CD1c-positive myeloid dendritic cell (primary cell): ENCODE data around the gene BMP6.
A peak's percentile ranks its signal among the peaks of the same experiment; 100 is the strongest.

ENCODE experiments used
- DNase-seq: peaks from one replicate; pipeline ENCODE4 v3.0.0-alpha.2; 2016; ENCODE audit errors: extremely low spot score

BMP6 gene

DNA sequence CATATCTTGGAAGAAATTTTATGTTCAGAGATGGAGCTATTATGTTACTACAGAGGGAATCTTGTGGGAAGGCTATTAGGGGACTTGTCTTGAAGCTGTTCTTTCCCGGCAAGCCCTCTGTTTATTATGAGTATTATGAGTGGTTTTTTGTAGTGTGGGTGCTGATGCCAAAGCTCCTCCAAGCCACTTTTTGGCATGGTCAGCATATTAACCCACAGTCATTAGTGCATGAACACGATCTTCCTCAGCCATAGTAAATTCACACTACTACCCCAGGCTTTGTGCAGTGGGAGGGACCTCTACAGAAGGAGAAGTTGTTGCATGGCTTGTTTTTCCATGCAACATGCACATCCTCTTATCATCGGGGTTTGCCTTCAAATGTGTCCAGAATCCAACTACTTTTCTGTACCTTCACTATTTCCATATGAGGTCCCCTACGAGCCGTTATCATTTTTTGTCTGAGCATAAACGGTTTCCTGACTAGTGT is 6.5 kb upstream of the BMP6 start:
- no peak for DNase-seq

DNA sequence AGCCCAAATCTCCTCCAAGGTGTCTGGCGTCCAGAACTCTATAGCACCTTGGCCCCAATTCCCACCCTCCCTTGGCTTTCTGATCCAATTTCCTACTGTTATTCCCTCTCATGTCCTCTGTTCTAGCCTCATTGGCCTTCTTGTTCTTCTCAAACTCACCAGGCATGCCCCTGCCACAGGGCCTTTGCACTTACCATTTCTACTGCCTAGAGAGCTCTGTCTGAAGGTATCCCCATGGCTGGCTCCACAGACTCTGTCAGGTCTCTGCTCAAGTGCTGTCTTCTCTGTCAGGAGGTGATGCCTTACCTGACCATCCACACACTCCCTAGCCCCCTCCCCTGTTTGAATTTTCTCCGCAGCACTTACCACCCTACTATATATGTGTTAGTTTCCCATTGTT is 5.6 kb upstream of the BMP6 start:
- no peak for DNase-seq

DNA sequence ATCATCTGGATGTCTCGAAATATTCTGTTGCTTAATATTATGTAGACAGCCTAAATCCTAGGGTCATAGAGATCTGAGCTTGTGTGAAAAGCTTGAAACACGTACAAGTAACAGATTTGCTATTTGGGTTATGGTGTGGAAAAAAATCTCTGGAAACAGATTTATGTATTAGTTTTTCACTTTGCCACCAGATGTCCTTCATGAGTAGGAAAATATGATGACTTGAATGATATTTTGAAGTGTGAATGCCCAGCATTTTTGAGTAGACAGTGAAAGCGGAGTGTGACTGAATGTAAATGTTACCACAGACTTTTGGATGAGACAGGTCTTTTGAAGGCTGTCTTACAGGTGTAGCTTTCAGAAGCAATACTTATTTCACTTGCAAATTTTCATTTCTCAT is 4.2 kb upstream of the BMP6 start:
- no peak for DNase-seq

DNA sequence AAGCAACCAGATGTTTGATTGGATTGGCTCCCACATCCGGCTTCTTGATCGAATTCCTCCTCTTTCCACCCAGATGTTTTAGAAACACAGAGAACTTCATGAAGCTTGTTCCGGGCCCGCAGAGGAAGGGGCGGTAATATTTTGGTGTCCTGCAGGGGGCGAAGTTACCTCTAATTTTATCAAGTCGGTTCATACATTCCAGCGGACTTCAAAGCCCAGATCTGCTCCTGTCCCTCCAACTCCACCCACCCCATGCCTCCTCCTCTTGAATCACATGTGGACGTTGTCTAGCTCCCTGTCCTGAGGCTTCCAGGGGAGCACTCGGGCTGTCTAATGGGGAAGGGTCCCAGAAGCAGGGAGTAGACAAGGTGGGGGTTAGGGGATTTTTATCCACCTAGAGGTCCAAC is 2.9 kb upstream of the BMP6 start:
- peak; percentile 76 for DNase-seq

DNA sequence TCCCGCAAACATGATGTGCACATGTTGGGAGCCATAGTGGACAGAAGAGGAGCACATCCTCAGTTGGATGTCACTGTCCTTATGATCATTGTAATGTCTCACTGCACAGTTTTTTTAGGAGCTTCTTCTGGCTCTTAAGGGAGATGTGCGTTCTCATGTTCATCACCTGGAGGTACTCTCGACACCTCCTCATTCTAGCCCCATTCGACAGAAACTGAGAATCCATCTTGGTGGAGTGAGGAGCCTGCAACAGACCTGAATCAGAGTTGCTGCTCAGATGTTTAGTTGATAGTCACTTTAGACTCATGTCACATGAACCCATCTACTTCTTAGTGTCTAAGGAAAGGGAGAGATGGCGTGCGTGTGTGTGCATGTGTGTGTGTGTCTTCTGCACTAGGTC is 2.3 kb upstream of the BMP6 start:
- no peak for DNase-seq

DNA sequence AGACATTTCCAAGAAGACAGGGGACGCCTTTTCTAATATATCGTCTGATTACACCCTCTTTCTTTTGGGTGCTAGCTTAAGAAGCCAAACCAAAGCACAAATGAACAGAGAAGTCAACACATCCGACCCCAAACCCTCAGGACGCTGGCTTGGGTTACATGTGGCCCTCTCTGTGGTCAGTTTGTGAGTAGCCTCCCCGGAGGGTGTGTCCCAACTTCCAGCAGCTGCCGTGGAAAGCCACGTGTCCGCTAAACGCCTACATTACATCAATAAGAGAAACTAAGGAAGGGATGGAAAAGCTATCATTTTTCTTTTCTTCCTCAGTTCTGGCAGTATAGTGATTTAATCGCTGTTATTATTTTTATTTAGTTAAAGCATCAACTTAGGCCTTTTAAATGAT is 487 bp upstream of the BMP6 start:
- no peak for DNase-seq

DNA sequence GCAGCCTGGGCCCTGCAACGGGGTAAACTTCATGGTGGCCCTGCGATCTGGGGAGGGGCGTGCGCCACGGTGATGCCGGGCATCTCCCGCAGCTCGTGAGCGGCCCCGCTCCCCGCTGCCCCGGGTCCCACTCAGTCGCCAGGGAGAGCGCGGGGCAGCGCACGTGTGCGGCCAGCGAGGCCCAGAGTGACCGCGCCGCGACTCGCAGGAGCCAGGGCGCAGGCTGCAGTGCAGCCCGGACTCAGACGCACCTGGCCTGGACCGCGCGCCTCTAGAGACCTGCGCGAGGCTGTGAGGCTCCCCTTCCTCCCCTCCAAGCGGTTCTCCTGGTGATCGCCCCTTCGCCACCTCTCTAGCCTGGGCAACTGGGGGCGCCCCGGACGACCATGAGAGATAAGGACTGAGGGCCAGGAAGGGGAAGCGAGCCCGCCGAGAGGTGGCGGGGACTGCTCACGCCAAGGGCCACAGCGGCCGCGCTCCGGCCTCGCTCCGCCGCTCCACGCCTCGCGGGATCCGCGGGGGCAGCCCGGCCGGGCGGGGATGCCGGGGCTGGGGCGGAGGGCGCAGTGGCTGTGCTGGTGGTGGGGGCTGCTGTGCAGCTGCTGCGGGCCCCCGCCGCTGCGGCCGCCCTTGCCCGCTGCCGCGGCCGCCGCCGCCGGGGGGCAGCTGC is 652 bp downstream of the BMP6 start:
- no peak for DNase-seq

DNA sequence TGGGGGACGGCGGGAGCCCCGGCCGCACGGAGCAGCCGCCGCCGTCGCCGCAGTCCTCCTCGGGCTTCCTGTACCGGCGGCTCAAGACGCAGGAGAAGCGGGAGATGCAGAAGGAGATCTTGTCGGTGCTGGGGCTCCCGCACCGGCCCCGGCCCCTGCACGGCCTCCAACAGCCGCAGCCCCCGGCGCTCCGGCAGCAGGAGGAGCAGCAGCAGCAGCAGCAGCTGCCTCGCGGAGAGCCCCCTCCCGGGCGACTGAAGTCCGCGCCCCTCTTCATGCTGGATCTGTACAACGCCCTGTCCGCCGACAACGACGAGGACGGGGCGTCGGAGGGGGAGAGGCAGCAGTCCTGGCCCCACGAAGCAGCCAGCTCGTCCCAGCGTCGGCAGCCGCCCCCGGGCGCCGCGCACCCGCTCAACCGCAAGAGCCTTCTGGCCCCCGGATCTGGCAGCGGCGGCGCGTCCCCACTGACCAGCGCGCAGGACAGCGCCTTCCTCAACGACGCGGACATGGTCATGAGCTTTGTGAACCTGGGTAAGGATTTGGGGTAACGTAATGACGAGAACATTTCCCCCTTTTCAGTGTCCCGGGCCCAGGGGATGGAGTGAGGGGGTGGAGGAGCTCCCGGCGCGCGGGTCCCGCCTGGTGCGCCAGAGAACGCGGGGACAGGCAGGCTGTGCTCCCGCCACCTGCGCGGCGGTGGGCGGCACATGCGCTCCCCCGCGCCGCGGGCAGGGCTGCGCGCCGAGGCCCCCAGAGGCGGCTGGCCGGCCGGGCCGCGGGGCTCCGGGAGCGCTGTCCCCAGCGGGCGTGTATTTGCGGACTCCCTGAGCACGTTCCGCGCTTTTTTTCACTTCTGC is 1.4 kb downstream of the BMP6 start:
- no peak for DNase-seq

DNA sequence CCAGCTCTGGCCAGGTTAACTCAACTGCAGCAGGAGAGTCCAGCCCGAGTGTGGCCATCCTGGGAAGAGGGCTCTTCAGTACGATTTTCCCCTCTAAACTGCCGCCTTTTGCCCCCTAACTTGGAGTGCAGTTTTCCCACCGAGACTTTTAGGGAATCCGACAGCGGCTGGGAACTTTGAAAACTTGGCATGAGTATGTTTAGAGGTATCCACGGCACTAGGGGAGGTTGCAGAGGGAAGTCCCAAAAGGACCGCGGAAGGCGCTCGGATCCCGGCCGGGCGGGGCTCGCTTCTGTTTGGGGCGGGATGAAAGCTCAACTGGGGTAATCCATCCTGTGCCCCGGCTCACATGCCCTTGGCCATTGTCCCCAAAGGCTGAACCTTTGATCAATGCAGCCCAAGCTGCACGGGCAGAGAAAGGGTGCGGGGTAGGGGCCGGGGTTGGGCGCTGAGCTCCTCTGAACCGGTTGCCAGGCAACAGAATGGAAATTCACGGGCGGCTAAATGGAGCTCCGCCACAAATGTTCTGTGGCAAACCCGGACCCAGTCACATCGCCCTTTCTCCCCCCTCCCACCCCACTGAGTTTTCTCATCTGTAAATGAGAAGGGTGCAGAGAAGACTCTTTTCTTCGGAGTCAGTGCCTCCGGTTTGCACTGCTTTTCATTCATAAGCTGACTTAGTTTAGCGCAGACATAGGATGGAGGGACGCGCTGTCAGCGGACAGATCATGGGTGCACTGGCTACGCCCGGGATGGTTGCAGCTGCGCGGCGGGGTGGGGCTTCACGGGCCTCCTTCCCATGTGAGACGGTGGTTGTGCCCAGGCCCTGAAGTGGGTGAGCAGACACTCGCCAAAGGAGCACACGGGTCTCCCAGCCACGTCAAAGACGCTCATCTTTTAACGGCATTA is 2.3 kb downstream of the BMP6 start:
- DNase-seq = peak; percentile 19

DNA sequence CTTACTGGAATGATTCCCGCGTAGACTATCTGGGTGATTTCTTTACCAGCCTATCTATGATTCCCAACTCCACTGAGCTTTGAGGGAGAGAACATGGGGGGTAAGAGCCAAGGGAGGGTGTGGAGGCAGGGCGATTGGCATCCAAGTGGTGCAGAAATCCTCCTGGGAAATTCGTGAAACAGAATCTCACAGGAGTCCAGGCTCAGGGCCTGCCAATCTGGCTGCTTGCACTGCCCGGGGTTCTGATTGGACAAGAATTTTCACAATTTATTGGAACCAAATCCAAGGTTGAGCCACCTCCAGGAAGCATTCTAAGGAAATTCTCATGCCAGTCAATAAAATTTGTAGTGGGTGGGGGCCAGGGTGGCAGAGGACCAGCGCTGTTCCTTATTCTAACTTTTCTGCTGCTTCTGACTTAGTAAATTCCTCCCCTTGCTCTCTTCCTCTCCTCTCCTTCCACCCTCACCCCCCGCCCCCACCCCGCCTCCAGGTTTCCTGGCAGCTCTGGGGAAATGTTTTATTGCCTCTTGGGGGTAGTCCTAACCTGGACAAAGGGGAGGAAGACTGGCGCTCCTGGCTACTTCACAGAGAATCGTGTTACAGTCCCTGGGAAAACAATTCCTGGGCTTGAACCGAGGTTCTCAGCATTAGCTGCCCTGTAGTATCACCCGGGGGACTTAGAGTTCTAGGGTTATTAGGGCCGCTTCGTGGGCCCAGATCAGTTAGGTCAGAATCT is 3.1 kb downstream of the BMP6 start:
- DNase-seq = peak; percentile 16

DNA sequence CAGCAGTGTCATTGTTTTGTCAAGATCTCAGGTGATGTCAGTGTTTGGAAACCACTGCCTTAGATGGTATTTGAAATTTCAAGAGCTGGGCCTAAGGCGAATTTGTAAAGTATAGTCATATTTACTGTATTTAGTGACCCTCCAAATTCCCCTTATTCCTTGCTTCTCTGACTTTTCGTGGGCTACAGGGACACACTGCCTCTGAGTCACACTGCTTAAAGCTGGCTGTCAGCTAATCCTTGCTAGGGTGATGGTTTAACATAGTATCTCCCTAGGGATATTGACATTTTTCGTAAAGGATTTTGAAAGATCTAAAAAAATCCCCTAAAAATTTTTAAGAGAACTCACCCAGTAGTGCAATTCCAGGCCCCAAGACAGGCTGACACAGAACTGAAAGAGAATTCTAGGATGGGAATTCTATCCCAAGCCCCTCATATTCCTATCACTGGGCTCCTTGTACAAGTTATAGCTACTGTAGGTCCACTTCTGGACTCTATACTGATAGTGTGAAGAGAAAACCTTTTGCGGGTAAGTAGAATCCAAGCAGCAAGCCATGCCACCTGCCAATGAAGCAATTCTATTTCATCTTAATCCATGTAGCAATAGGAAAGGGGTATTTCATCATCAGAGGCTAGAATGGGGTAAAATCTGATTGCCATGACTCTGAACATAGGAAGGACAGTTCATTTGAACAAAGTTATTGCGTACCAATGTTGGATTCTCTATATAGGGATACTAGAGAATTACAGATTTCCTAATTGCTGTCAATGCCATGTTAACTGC is 4.3 kb downstream of the BMP6 start:
- peak; percentile 11 for DNase-seq

DNA sequence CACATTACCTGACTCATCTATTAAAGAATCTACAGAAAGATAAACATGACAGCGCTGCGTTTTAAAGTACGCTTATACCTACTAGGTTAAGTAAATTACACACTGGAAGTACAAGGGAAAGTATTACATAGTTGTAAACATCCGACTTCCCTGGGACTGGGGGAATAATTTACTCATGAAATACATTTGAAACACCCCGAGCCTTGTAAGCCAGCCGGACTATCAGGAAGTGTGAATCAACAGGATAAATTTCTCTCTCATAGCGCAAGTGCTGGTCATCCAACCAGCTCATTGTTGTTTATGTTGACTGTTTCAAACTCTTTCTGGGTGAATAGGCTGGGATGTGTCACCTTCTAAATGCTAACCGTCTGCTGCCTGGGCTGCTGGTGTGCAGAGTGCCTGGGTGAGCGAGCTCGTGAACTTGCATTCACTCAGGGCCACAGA is 4.9 kb downstream of the BMP6 start:
- DNase-seq = peak; percentile 19

DNA sequence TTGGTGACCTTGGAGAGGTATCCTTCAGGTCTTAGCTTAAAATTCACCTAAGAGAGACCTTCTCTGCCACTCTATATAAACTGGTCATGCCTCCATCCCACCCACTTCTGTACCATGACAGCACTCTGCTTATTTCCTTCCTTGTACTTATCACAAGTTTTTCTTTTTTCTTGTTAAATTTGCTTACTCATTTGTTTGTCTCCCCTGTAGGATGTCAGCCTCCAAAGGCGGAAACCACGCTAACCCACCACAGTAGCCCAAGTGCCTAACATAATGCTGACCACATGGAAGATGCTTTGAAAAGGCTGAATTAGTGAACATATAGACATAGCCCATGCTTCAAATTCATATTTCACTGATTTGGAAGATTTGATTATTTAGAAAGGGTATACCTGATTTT is 5.4 kb downstream of the BMP6 start:
- peak; percentile 24 for DNase-seq

DNA sequence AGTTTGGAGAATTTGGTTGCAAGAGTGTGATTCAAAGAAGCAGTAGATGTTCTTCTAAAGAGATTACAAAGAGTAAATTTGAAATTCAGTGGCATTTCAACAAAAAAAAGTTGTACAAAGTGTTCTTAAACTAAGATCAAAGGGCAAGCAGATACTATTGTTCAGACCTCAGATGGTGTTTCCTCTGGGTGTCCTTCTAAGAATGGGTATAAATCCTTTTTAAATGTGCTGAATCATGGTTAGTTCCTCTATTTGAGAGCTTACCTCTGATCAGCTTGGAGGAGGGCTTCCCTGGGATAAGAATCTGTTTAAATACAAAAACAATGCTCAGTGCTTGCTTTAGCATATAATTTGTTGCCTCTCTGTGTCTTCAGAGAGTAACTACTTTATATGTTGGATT is 6.3 kb downstream of the BMP6 start:
- DNase-seq = peak; percentile 15

DNA sequence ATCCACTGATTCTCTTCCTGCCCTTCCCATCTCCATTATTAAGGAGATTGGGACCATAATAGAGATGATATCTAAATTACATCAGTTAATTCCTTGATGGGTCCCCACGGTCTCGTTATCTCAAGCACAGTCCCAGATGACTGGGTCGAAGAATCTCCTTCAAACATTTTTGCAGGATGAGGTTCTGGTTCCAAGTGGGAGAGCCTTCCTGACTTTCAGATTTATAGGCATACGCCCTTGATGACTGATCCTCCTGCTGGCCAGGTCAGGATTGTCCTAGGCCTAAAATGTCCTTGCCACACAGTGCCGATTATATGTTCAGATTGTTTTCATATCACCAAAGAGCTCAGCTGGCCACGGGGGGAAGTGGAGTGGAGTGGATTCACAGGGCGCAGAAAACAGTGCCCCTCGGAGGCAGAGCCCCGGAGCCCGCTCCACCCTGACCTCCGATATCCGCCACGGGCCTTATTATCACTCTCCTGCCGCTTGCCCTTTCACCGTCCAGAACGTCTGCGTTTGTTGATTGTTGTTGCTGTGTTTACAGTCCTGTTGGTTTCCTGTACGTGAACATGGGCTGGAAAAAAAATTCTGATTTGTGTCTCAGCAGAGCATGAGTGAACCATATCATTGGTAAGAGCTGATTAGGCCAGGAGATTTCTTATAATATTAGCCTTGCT is 8.9 kb downstream of the BMP6 start:
- no peak for DNase-seq

DNA sequence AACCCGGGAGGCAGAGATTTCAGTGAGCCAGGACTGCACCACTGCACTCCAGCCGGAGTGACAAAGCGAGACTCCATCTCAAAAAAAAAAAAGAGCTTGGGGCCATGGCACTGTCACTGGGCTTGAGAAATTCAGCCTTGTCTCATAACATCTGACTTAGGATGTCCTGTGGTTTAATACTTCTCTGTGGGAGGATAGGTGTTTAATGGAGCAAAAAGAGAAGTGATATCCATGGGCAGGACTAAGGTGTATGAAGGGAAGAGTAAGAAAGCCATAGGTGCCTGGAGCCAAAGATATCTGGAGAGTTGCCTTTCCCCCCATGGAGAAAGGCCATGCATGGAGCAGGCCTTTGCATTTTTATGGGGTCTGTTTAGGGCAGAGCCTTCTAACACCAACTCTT is 11.2 kb downstream of the BMP6 start:
- no peak for DNase-seq

DNA sequence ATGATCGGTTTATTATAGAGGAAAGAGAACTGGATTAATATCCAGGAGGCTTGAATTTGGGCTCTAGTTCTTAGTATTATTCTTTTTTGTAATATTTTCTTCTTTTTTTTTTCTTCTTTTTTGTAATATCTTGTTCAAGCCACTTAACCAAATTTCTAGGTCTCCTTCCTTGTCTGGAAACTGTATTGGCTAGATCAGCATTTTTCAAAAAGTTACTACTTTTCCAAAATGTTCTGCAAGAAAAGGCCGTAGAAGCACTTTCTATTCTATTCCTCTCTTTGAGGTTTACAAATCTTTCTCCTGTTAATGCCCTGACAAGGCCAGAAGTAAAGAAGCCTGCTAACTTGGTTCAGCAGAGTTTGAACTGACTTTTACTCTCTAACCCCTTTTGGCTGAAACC is 12.0 kb downstream of the BMP6 start:
- DNase-seq = no peak

DNA sequence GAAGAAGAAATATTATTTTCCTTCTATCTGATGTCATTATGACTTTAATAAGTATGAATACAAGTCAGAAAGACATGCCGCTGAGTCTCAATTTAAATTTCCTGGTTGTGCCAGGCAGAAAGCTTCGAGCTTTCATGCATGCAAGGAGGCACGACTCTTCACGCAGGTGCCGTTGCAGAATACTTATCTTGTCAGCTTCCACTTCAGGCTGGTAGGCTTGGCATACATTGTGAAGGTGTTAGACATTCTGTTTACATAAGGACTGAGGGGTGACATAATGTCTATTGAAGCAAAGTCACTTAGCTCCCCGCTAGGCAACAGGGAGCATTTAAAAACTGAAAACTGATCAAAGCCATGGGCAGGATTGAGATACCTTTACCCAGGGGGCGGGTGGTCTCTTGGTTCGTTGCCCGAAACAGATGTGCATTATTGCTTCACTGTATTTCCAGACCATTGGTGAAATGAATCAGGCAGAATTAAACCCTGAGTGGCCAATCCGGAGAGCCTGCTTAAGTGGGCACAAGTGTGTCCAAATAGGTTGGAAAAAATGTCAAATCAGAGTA is 16.4 kb downstream of the BMP6 start:
- no peak for DNase-seq

DNA sequence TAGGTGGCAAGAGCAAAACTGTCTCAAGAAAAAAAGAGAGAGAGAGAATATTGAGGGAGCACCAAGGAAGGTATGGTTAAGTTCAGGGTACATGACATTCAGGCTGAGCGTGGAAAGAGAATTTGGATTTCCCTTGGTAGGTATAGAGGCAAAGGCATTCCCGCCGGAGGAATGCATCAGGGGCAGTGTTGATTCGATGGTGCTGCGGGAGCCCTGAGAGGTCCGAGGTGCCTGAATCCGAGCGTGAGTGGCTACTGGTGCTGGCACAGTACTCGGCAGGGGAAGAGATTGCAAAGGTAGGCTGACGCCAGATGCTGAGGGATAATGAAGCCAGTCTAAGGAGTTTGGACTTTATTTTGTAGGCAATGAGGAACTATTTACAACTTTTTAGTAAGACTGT is 20.0 kb downstream of the BMP6 start:
- DNase-seq = no peak

DNA sequence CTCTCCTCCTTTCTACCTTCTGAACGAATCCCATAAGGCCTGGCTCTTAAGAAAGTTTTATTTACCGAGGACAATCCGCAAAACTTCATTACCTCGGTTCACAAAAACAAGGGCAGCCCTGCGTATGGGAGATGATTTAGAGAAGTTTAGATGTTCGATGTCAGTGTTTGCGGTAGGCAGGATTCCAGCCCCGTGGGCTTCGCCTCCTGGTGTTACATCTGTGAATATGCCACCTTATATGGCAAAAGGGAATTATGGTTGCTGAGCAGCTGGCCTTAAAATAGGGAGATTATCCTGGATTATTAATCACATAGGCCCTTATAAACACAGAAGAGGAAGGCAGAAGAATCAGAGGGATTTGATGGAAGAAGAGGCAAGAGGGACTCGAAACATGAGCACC is 21.1 kb downstream of the BMP6 start:
- no peak for DNase-seq
